ENCODE measurements around the gene POLR3GL. TPM values are rescaled to one million over a fixed set of nuclear protein-coding genes. Genes with fewer than 3 reads are reported as not detected.
"Not testable (repeated sequence)": the region's sequence is repeated elsewhere in the genome, so short reads cannot be mapped to it uniquely, and the experiment has no call there.

Gene POLR3GL
- total RNA-seq, 4 donors from 2014 or later: 19.0 to 31.4 (median 24.0) TPM

GRCh38 chr1:145922266-145922665, 42.2 kb upstream of the POLR3GL start:
- ATAC-seq (ENCODE audit: low FRiP score) (no peak), DNase-seq (ENCODE audit: low spot score) (no peak)
- no peak for TF ChIP-seq CTCF (IDR thresholded peaks at IDR 0.05)

- no peak for TF ChIP-seq CTCF (IDR thresholded peaks at IDR 0.05)
- DNase-seq (ENCODE audit: low spot score) (no peak), ATAC-seq (ENCODE audit: low FRiP score) (peak; percentile 13)
Observed at GRCh38 chr1:145926686-145927062, 37.8 kb upstream of the POLR3GL start.

- DNase-seq (ENCODE audit: low spot score): peak; percentile 82
- no peak for TF ChIP-seq CTCF (IDR thresholded peaks at IDR 0.05)
- peak; percentile 99 for ATAC-seq (ENCODE audit: low FRiP score)
Observed at GRCh38 chr1:145927063-145927886, 37.2 kb upstream of the POLR3GL start, which contains the start of gene RBM8A. RBM8A (minus strand) TSS chr1:145927484; CDS start chr1:145927426, 58 bp downstream.

GRCh38 chr1:145927916-145928643, 36.4 kb upstream of the POLR3GL start:
- DNase-seq (ENCODE audit: low spot score): no peak
- no peak for ATAC-seq (ENCODE audit: low FRiP score)
- no peak for TF ChIP-seq CTCF (IDR thresholded peaks at IDR 0.05)

- ATAC-seq (ENCODE audit: low FRiP score); DNase-seq (ENCODE audit: low spot score): not testable (repeated sequence)
Observed at GRCh38 chr1:145932522-145933009, 31.9 kb upstream of the POLR3GL start.

- ATAC-seq (ENCODE audit: low FRiP score) (no peak), DNase-seq (ENCODE audit: low spot score) (no peak)
- no peak for TF ChIP-seq CTCF (IDR thresholded peaks at IDR 0.05)
Observed at GRCh38 chr1:145935708-145936107, 28.8 kb upstream of the POLR3GL start.

- ATAC-seq (ENCODE audit: low FRiP score) (no peak), DNase-seq (ENCODE audit: low spot score) (no peak)
- no peak for TF ChIP-seq CTCF (IDR thresholded peaks at IDR 0.05)
Observed at GRCh38 chr1:145936247-145936646, 28.2 kb upstream of the POLR3GL start.

Data from omental fat pad (tissue), 4 donors.